Thyroid gland (tissue), 4 donors: ENCODE measurements around the gene CENPL. TPM values are rescaled to one million over a fixed set of nuclear protein-coding genes. Genes with fewer than 3 reads are reported as not detected.
A peak's percentile ranks its signal among the peaks of the same experiment; 100 is the strongest.
"Not testable (repeated sequence)": the region's sequence is repeated elsewhere in the genome, so short reads cannot be mapped to it uniquely, and the experiment has no call there.

Source experiments
- DNase-seq, 2 donors: peaks; one replicate each; pipeline ENCODE4 v3.0.0-alpha.2; 2019
- H3K27ac ChIP-seq, 3 donors: fragments of 200-600 bp; sonication (generic); 1 replicate in 2 of 3; 2 replicates in 1 of 3; pipeline ENCODE4 v1.5.1; 2016 to 2019; ENCODE audit warnings: mild to moderate bottlenecking in 1 of 3, moderate library complexity in 1 of 3
- H3K27me3 ChIP-seq: fragments of 200-600 bp; sonication (generic); one replicate; pipeline ENCODE4 v1.5.1; 2019
- H3K36me3 ChIP-seq, 2 donors: fragments of 200-600 bp; sonication (generic); one replicate each; pipeline ENCODE4 v1.5.1; 2016 to 2019
- H3K4me1 ChIP-seq, 2 donors: fragments of 200-600 bp; sonication (generic); one replicate each; pipeline ENCODE4 v1.5.1; 2017 to 2019
- H3K4me3 ChIP-seq, 3 donors: fragments of 200-600 bp; sonication (generic); replicated peaks in 1 of 3; 1 replicate in 2 of 3; 2 replicates in 1 of 3; pipeline ENCODE4 v1.5.1; 2016; ENCODE audit warnings: mild to moderate bottlenecking in 1 of 3
- H3K9me3 ChIP-seq: fragments of 200-600 bp; sonication (generic); one replicate; pipeline ENCODE4 v1.5.1; 2017
- CTCF ChIP-seq, 6 experiments: fragments of 200-600 bp in 3 of 6; fragments of 450-650 bp in 3 of 6; sonication (generic) in 3 of 6; IDR thresholded peaks; one replicate each; pipeline ENCODE4 v1.5.1; 2016 to 2019; ENCODE audit warnings: antibody characterized with exemption in 6 of 6, mild to moderate bottlenecking in 2 of 6, inconsistent platforms in 1 of 6, moderate library complexity in 1 of 6
- POLR2A ChIP-seq, 2 donors: fragments of 450-650 bp; IDR thresholded peaks; one replicate each; pipeline ENCODE4 v1.6.1; 2017; ENCODE audit warnings: antibody characterized with exemption in 2 of 2, mild to moderate bottlenecking in 2 of 2, moderate library complexity in 1 of 2
- WGBS, 2 donors: methylation state at CpG; one replicate each; pipeline ENCODE4 v1.1.5; 2017; 5-methylcytosine and 5-hydroxymethylcytosine counted together
- intact Hi-C: fragments of 100-400 bp; cut with DNase I; formaldehyde crosslinking; loops from one replicate; pipeline ENCODE4 v1.15.1; 2023
- total RNA-seq, 4 donors: library from RNA; depleted of rRNA; stranded (reverse); fragments of >200 nt; gene quantifications; one replicate each; pipeline ENCODE4 v1.2.3, GENCODE V29; 2016

CENPL gene
- total RNA-seq, 4 donors from 2014 or later = 4.4 to 8.1 (median 5.3) TPM

- H3K9me3 ChIP-seq = no peaks in the 10 kb centered on the region
Observed at GRCh38 chr1:173827611-173828010, 2.9 kb upstream of the CENPL start.

GRCh38 chr1:173823781-173824314 lies 835 bp downstream of the CENPL start:
- DNase-seq = no peak
- Histone ChIP-seq H3K27ac (peak overlapping the region in 2 of 3 donors; percentile 80 to 95), H3K9me3 (no peaks in the 10 kb centered on the region), H3K36me3 (no peaks in the 10 kb centered on the region), H3K4me1 (peaks cover 5 to 10% of the 10 kb centered on the region in 2 donors), H3K27me3 (no peaks in the 10 kb centered on the region), H3K4me3 (peak overlapping the region in 2 of 3 donors; percentile 49 to 84)
- 1% methylated on average over 22 to 25 of the region's 25 CpGs for WGBS, 2 donors
- intact Hi-C loops = loop anchor here (10.0 kb wide), 1 partner anchor 399 kb away; no protein-coding TSS in a partner anchor
- no peak for TF ChIP-seq POLR2A (IDR thresholded peaks at IDR 0.05)
- TF ChIP-seq CTCF (IDR thresholded peaks at IDR 0.05) = no peak

More at GRCh38 chr1:173827611-173828010, 2.9 kb upstream of the CENPL start:
- Histone ChIP-seq H3K36me3 (peaks cover 6 to 7% of the 10 kb centered on the region in 2 donors), H3K4me3 (no peak overlapping the region), H3K4me1 (peaks cover 5 to 10% of the 10 kb centered on the region in 2 donors), H3K27me3 (no peaks in the 10 kb centered on the region), H3K27ac (no peak overlapping the region)
- no peak for DNase-seq
- intact Hi-C loops = loop anchor here (5.0 to 10.0 kb wide), 2 partner anchors 40 to 403 kb away; partner anchors contain the start of genes GAS5 and ZBTB37
- TF ChIP-seq CTCF (IDR thresholded peaks at IDR 0.05) = no peak
- no peak for TF ChIP-seq POLR2A (IDR thresholded peaks at IDR 0.05)
- WGBS, 2 donors = 90 to 95% methylated on average over 2 of the region's 2 CpGs

- no peaks in the 10 kb centered on the region for H3K27me3 ChIP-seq
- no peak overlapping the region for H3K4me3 ChIP-seq
- TF ChIP-seq POLR2A (IDR thresholded peaks at IDR 0.05) (no peak), CTCF (IDR thresholded peaks at IDR 0.05) (no peak)
- 97% methylated on average over 4 of the region's 4 CpGs for WGBS, 2 donors
- H3K9me3 ChIP-seq = no peaks in the 10 kb centered on the region
- no peak overlapping the region for H3K27ac ChIP-seq
- no peaks in the 10 kb centered on the region for H3K36me3 ChIP-seq
- intact Hi-C loops = loop anchor here (10.0 kb wide), 1 partner anchor 397 kb away; no protein-coding TSS in a partner anchor
- peaks cover 5 to 10% of the 10 kb centered on the region in 2 donors for H3K4me1 ChIP-seq
- no peak for DNase-seq
Observed at GRCh38 chr1:173821680-173822079, 3.0 kb downstream of the CENPL start.

GRCh38 chr1:173818459-173818858 lies 6.2 kb downstream of the CENPL start:
- no peak for DNase-seq
- TF ChIP-seq POLR2A (IDR thresholded peaks at IDR 0.05) (no peak), CTCF (IDR thresholded peaks at IDR 0.05) (no peak)
- H3K4me1 ChIP-seq = peaks cover 1 to 4% of the 10 kb centered on the region in 2 donors
- intact Hi-C loops = no loop called here
- no peak overlapping the region for H3K27ac ChIP-seq
- 92% methylated on average over 1 of the region's 1 CpG for WGBS, 2 donors
- H3K27me3 ChIP-seq = no peaks in the 10 kb centered on the region
- no peaks in the 10 kb centered on the region for H3K36me3 ChIP-seq
- H3K9me3 ChIP-seq = no peaks in the 10 kb centered on the region
- H3K4me3 ChIP-seq = no peak overlapping the region

- 96 to 99% methylated on average over 5 of the region's 5 CpGs for WGBS, 2 donors
Observed at GRCh38 chr1:173813654-173814053, 11.0 kb downstream of the CENPL start.

More at GRCh38 chr1:173813654-173814053, 11.0 kb downstream of the CENPL start:
- H3K4me1 ChIP-seq, H3K9me3 ChIP-seq, H3K4me3 ChIP-seq, intact Hi-C loops, DNase-seq, H3K36me3 ChIP-seq, H3K27me3 ChIP-seq, H3K27ac ChIP-seq: not testable (repeated sequence)
